HL-60 (cell line): ENCODE data around the gene INPP5J.

Experiments used
- CTCF ChIP-seq: IDR thresholded peaks from one replicate; pipeline ENCODE4 v1.5.1; 2011; ENCODE audit warnings: low read length, control low read depth, inconsistent platforms; ENCODE audit not compliant: insufficient read depth
- GABPA ChIP-seq: IDR thresholded peaks from 2 replicates; pipeline ENCODE4 v1.6.1; 2012; ENCODE audit warnings: low read depth
- POLR2AphosphoS5 ChIP-seq: IDR thresholded peaks from 2 replicates; pipeline ENCODE4 v1.6.1; 2012; ENCODE audit warnings: low read depth
- REST ChIP-seq: IDR thresholded peaks from 2 replicates; pipeline ENCODE4 v1.6.1; 2012; ENCODE audit warnings: low read depth; ENCODE audit not compliant: insufficient replicate concordance
- SPI1 ChIP-seq: IDR thresholded peaks from 2 replicates; pipeline ENCODE4 v1.6.1; 2012; ENCODE audit warnings: low read depth, mild to moderate bottlenecking, borderline replicate concordance

GRCh38 chr22:31106001-31106571, 16.7 kb upstream of the INPP5J start:
- TF ChIP-seq CTCF (no peak), POLR2AphosphoS5 (no peak), REST (no peak), GABPA (no peak), SPI1 (no peak)
